HG03159 (cell line): ENCODE measurements around the gene MPO.
A peak's percentile ranks its signal among the peaks of the same experiment; 100 is the strongest.

Experiments used
- ATAC-seq: cut with Tn5 transposase; IDR thresholded peaks from one replicate; pipeline ENCODE4 v1.9.1; 2021; ENCODE audit warnings: mild to moderate bottlenecking, moderate library complexity; ENCODE audit not compliant: unreplicated experiment

Gene MPO, protein sequence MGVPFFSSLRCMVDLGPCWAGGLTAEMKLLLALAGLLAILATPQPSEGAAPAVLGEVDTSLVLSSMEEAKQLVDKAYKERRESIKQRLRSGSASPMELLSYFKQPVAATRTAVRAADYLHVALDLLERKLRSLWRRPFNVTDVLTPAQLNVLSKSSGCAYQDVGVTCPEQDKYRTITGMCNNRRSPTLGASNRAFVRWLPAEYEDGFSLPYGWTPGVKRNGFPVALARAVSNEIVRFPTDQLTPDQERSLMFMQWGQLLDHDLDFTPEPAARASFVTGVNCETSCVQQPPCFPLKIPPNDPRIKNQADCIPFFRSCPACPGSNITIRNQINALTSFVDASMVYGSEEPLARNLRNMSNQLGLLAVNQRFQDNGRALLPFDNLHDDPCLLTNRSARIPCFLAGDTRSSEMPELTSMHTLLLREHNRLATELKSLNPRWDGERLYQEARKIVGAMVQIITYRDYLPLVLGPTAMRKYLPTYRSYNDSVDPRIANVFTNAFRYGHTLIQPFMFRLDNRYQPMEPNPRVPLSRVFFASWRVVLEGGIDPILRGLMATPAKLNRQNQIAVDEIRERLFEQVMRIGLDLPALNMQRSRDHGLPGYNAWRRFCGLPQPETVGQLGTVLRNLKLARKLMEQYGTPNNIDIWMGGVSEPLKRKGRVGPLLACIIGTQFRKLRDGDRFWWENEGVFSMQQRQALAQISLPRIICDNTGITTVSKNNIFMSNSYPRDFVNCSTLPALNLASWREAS

DNA sequence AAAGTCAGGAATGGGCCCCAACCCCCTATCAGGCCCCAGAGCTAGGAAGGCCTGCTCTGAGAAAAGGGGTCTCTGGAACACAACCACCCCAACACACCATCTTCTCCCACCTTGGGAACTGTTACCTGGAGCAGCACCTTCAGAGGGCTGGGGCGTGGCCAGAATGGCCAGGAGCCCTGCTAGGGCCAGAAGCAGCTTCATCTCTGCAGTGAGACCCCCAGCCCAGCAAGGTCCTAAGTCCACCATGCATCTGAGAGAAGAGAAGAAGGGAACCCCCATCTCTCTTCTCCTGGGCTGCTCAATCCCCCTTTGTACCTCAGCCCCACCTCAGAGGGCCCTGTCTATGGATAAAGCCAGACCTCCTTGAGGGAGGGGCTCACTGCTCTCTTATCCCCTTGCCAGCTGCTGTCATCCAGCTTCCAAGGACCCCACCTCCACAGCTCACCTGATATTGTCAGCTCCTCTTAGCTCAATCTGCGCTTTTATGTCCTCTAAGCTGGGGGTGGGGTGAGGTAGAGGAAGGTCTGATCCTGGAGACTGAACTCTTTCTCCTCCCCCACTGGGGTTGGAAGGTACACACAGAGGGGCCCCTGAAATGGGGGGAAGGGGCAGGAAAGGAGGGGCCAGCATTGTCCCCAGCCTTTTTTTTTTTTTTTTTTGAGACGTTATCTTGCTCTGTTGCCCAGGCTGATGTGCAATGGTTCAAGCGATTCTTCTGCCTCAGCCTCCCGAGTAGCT, at the start of gene MPO:
MPO (minus strand) TSS at position 456 of the 738 bp plus-strand sequence; CDS start at position 279, 177 bp downstream.
- ATAC-seq, result no peak

DNA sequence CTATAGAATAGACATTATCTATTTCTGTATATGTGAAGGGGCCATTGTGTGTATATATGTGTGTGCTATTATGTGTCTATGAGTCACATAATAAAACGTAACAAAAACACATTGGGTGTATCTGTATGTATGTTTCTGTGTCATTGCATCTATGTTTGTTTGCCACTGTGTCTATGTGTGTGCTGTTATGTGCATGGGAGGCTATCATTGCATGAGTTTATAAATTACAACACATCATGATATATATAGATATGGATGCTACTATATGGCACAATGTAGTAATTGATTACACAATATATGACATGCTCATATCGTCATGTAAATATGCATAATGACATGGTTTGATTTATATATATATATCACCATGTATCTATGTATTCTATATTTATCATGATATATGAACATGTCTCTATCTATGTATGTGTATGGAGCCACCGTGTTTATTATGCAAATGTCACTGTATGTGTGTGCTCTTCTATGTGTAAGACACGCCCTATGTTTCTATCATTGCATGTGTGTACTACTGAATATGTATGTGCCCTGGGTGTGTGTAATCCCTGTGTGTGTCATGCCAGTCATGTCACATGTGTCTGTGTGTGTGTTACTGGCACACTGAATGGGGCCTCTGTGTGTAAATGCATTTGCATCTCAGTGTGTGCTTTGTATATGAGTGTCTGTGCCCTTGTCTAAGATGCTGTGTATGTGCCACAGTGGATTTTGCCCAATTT, 49.2 kb upstream of the MPO start:
- ATAC-seq, result peak; percentile 13

DNA sequence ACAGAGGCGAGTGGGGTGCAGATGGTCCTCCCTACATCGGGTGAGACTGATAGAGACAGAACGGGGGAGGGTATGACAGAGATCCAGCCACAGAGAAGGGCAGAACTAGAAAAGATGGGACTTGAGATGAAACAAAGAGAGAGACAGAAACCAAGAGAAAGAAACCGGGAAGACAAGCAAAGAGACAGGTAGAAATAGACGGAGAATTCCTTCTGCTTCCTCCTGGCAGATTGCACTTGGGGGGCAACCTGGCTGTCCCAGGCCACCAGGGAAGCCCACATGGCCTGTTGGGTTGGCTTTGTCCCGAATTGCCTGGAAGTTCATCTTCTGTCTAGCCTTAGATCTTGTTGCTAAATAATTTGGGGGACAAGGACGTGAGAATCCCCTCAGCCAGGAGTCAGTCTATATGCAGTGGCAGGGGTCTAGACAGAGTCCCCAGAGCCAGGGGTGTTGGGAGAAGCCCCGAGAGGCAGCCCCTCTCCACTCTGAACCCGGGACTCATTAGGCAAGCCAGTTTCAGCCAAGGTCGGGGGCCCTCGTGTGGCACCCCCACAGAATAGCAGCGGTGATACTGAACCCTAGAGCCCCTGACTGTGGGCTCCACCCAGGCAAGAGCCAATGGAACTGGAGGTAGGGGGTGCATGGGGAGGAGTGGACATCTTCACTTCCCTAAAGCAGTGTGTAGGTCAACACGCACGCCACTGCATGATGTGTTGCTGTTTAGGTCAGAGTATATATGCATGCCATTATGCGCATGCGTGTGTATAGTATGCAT, 48.5 kb upstream of the MPO start:
- ATAC-seq, result peak; percentile 44

- ATAC-seq, result no peak
Measured at GRCh38 chr17:58328195-58329034, 47.7 kb upstream of the MPO start, which contains the start of gene TSPOAP1. Gene TSPOAP1 (minus strand): TSS chr17:58328795. CDS start chr17:58327920, 875 bp downstream.

- no peak for ATAC-seq
Measured at GRCh38 chr17:58327363-58328194, 46.8 kb upstream of the MPO start.

DNA sequence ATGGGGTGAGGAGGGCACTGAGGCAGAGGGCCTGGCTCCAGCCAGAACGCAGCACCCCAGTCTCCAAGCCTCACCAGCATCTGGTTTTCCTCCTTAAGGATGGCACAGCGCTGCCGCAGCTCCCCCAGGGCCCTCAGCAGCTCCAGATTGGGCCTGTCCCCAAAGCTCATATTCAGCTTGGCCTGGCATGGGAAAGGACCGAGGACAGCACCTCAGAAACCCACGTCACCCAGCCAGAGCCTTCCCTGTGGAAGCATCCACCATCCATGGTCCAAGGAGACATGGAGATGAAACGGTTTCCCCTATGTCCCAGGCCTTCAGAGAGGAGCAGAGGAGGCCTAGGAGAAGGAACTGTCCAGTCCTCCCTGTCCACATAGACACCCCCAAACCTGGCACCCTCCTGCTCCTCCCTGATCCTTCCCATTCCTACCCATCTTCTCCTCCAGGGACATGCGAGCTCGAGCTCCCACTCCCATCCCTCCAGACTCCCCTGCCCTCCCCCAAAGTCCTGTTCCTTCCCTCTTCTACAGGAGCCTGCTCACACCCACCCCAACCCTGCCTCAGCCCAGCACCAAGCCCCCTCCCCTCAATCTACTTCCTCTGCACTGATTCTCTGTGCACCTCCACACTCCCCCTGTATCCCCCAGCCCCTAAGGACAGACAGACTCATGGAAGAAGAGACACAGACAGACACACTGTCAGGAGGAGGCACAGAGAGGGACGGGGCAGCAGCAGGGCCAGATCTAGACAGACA, 46.1 kb upstream of the MPO start:
- ATAC-seq, result no peak

- ATAC-seq, result no peak
Measured at GRCh38 chr17:58325976-58326468, 45.3 kb upstream of the MPO start.

GRCh38 chr17:58325289-58325726, 44.6 kb upstream of the MPO start:
- ATAC-seq, result no peak

- no peak for ATAC-seq
Measured at GRCh38 chr17:58324409-58325288, 43.9 kb upstream of the MPO start.

- ATAC-seq, result no peak
Measured at GRCh38 chr17:58324056-58324408, 43.3 kb upstream of the MPO start.

DNA sequence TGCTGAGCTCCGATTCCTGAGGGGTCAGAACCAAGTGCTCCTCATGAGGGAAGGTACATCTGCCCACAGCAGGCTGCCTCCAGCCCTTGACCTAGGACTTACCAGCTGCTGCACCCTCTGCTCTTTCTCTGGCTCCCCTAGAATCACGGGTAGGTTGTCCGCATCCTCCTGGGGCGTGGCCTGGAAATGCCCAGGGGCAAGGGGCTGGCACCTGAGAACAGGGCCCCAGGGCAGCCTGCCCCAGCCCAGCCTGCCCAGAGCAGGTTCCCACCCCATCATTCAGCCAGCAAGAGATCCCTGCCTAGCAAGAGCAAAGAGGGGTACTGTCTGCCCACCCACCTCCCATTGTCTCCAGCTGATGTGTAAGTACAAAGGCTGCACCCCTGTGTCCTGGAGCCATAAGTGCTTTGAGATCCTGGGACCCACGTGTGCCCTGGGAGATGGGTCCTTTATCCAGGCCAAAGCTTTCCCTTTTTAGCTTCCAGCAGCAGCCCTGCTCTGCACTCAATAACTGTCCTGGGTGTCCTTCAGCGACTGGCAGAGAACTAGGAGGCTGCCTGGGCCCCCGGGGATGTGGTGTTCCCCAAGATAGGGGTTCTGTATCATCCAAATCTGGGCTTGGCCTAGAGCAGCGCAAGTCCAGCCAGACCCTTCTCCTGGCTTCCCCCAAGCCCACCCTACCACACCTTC, 42.8 kb upstream of the MPO start:
- ATAC-seq, result no peak

DNA sequence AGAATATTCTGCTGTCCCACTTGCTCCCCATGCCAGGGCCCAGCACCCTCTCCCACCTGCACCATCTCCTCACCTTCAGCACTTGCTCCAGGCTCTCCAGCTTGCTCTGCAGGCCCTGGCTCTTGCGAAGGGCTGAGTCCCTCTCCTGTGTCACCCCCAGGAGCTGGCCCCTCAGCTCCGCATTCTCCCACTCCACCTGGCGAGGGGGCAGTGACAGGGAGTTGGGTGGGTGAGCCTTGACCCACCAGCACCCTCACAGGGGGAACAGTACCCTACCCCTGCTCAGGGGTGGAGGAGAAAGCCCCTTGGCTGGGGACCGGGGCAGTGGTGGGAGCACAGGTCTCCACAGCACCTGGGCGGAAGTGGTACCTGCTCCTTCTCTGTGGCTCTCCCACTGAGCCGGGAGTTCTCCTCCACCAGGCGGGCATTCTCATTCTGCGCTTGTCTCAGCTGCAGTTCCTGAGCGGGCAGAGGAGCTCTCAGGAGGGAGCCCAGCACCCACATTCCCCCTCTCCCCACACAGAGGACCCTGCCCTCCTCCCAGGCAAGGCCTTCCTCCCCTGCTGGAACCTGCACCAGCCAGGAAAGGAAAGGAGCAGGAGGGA, 41.9 kb upstream of the MPO start:
- no peak for ATAC-seq

DNA sequence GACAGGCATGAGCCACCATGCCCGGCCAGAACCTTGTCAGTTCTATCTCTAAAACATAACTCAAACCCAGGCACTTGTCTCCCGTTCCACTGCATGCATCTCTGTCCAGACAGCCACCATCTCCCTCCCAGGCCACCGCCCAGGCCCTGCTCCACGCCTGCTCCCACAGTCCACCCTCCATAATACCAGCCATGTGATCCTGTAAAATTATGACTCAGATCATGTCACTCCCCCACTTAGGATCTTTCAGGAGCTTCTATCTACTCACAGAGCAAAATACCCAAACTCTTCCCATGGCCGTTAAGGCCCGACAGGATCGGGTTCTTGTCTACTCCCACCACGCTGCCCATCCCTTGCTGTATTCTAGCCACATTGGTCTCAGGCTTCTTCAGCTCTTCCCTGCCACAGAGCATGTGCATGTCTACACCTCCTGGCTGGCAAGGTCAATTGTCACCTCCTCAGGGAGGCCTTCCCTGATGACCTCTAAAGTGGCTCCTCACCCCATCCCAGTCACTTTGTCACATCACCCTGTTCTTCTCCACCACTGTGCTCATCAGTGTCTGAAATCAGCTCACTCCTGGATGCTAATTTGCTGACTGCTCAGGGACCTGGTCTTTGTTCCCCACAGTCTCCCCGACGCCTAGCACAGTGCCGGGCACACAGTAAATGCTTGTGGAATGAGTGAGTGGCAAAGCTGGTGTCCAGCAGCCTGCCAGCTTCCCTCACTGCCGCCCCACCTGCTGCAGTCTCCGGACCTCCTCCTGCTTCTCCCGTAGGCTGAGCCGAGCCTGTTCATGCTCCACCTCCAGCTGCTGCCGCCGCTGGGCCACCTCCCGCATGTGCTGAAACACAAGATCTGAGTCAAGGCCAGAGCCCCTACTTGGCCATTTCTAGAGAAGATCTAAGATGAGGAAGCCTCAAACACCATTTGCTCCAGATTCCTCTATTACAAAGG, 41.1 kb upstream of the MPO start:
- ATAC-seq, result no peak
